Kidney (tissue), 14 donors: ENCODE measurements around the gene PLEKHM2. TPM values are rescaled to one million over a fixed set of nuclear protein-coding genes. Genes with fewer than 3 reads are reported as not detected.

ENCODE experiments used
- DNase-seq, 5 donors: peaks; one replicate each; pipeline ENCODE4 v3.0.0-alpha.2; 2013 to 2020
- FAIRE-seq: peaks from 2 replicates; lab custom pipeline; 2012; peaks lifted over from hg19 to GRCh38; lab: Jason Lieb, UNC
- H3K27ac ChIP-seq, 2 donors: one replicate each; pipeline ENCODE4 v1.7.0; 2013; ENCODE audit warnings: low read depth in 2 of 2, low read length in 2 of 2, inconsistent platforms in 1 of 2
- H3K27me3 ChIP-seq: one replicate; pipeline ENCODE4 v1.7.1; 2013; ENCODE audit warnings: low read length, inconsistent platforms; ENCODE audit not compliant: control insufficient read depth, insufficient read depth
- H3K36me3 ChIP-seq, 3 donors: one replicate each; pipeline versions ENCODE4 v1.7.0 to v1.7.1; 2013; ENCODE audit warnings: low read length in 3 of 3, control low read depth in 1 of 3, inconsistent platforms in 1 of 3; ENCODE audit not compliant: insufficient read depth in 3 of 3, control insufficient read depth in 2 of 3
- H3K4me1 ChIP-seq, 3 donors: one replicate each; pipeline versions ENCODE4 v1.7.0 to v1.7.1; 2013; ENCODE audit warnings: low read length in 3 of 3, inconsistent platforms in 1 of 3, low read depth in 1 of 3; ENCODE audit not compliant: control insufficient read depth in 2 of 3, insufficient read depth in 2 of 3
- H3K4me3 ChIP-seq, 3 donors: one replicate each; pipeline versions ENCODE4 v1.7.0 to v1.8.1; 2013; ENCODE audit warnings: low read length in 3 of 3, control low read depth in 1 of 3, inconsistent platforms in 1 of 3
- H3K9ac ChIP-seq, 3 donors: one replicate each; pipeline versions ENCODE4 v1.7.0 to v1.7.1; 2013; ENCODE audit warnings: low read length in 3 of 3, control low read depth in 1 of 3, inconsistent platforms in 1 of 3
- H3K9me3 ChIP-seq, 3 donors: one replicate each; pipeline versions ENCODE4 v1.7.0 to v1.7.1; 2013; ENCODE audit warnings: low read length in 3 of 3, control low read depth in 1 of 3, inconsistent platforms in 1 of 3; ENCODE audit not compliant: control insufficient read depth in 2 of 3, insufficient read depth in 1 of 3
- intact Hi-C: fragments of 100-400 bp; cut with DNase I; formaldehyde crosslinking; loops from one replicate; pipeline ENCODE4 v1.11.1; 2022
- polyA plus RNA-seq: library from polyadenylated mRNA; stranded (reverse); fragments of 350-450 nt; fragmentation: Illumina TruSeq; extraction: RNeasy Lipid Tissue Mini Kit (QIAGEN cat#74804); gene quantifications from one replicate; pipeline ENCODE4 v1.2.3, GENCODE V29; 2014; ENCODE audit warnings: low read depth, low replicate concordance; ENCODE audit not compliant: insufficient read depth
- total RNA-seq: library from RNA; stranded (reverse); fragmentation: NEBNext Ultra II Directional; extraction: Animal tissue kit (Norgen Biotek cat#: 25700); gene quantifications from one replicate; pipeline ENCODE4 v1.2.1, GENCODE V29; 2021
- TF ChIP-seq, protein P1 (sequence below): IDR thresholded peaks from 3 replicates; pipeline ENCODE4 v1.5.1; 2012; ENCODE audit warnings: mild to moderate bottlenecking, moderate library complexity, borderline replicate concordance; ENCODE audit not compliant: insufficient read depth; ENCODE audit errors: extremely low read depth
- donor health status: control.
- donor health status: control.
- donor health status: control.
- donor health status: control.
- donor health status: control.
- donor health status: DM: yes; HTN: yes; CAD: no.
- donor health status: Normal renal cell carcinoma (clear cell type).

Gene PLEKHM2
- total and polyA plus RNA-seq, 2 donors from 2014 or later = 21.7 to 65.7 TPM

DNA sequence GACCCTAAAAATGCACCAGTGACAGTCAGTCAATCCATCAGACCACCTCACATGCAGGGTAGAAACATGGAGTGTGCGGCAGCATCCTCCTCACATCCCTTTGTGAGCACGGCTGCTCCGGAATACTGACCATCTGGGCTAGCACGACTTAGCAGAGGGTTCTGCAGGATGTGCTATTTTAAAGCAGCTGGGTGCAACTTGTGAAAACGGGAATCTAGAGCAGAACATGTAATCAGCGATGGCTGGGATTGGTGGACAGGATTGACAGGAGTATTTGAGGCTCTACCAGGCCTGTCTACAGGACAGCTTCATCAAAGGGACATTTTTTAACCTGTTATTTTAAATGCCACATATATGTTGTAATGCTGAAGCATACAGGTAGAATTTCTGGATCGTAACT, 16.8 kb upstream of the PLEKHM2 start:
- DNase-seq (no peak), FAIRE-seq (no peak)
- intact Hi-C loops = no loop called here
- TF ChIP-seq, protein P1, sequence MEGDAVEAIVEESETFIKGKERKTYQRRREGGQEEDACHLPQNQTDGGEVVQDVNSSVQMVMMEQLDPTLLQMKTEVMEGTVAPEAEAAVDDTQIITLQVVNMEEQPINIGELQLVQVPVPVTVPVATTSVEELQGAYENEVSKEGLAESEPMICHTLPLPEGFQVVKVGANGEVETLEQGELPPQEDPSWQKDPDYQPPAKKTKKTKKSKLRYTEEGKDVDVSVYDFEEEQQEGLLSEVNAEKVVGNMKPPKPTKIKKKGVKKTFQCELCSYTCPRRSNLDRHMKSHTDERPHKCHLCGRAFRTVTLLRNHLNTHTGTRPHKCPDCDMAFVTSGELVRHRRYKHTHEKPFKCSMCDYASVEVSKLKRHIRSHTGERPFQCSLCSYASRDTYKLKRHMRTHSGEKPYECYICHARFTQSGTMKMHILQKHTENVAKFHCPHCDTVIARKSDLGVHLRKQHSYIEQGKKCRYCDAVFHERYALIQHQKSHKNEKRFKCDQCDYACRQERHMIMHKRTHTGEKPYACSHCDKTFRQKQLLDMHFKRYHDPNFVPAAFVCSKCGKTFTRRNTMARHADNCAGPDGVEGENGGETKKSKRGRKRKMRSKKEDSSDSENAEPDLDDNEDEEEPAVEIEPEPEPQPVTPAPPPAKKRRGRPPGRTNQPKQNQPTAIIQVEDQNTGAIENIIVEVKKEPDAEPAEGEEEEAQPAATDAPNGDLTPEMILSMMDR = no peak
- H3K36me3 ChIP-seq = peaks cover 0 to under 1% (median 0%) of the 10 kb centered on the region in 3 donors
- no peak overlapping the region for H3K9ac ChIP-seq
- H3K27ac ChIP-seq = no peak overlapping the region
- H3K9me3 ChIP-seq = no peaks in the 10 kb centered on the region
- H3K27me3 ChIP-seq = no peaks in the 10 kb centered on the region
- H3K4me3 ChIP-seq = no peak overlapping the region
- H3K4me1 ChIP-seq = no peaks in the 10 kb centered on the region

DNA sequence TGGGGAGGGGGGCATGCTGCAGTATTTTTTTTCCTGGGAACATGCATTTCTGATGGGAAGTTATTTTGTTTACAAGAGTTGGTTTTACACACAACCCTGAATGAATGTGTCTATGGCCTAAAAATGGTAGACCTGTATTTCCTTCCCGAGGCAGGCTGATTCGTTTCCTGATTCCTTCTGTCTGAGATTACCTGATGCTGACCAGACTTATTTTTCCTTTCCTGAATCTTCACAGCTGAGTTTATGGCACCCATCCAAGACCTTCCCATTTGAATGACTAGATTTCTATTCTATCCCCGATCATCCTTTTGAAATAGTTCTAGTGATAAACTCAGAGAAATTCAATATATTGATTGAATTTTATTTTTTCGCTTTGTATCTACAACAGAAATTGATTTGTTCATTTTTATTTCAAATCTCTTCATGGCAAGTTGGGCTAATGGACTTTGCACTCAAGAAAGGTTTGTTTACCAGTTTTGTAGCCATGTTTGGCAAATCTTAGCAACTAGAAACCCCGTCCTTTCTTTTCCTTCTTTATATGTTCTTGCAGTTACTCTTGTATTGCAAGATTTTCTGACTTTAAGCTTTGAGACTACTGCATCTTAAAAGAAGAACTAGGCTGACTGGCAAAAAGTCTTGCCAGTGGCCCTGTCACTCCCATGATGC, 15.9 kb upstream of the PLEKHM2 start:
- peak; percentile 3 for FAIRE-seq
- TF ChIP-seq, protein P1 = no peak
- Histone ChIP-seq H3K27ac (no peak overlapping the region), H3K9ac (no peak overlapping the region), H3K36me3 (no peaks in the 10 kb centered on the region), H3K4me1 (no peaks in the 10 kb centered on the region), H3K9me3 (no peaks in the 10 kb centered on the region), H3K27me3 (no peaks in the 10 kb centered on the region), H3K4me3 (no peak overlapping the region)
- DNase-seq = no peak
- intact Hi-C loops = no loop called here

DNA sequence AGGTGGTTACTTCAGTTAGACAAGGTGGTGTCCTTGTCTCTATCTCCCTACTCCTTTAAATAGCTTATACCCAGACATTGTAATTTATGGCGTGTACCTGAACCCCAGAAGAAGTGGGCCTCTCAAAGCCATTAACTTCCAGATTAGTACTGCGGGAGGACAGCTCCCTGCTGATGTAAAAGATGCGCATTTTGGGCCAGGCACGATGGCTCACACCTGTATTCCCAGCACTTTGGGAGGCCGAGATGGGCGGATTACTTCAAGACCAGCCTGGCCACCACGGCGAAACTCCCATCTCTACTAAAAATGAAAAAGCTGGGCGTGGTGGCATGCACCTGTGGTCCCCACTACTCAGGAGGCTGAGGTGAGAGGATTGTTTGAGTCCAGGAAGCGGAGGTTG, 15.0 kb upstream of the PLEKHM2 start:
- intact Hi-C loops = no loop called here
- no peak overlapping the region for H3K27ac ChIP-seq
- H3K4me3 ChIP-seq = no peak overlapping the region
- TF ChIP-seq, protein P1 = no peak
- no peaks in the 10 kb centered on the region for H3K36me3 ChIP-seq
- H3K27me3 ChIP-seq = no peaks in the 10 kb centered on the region
- FAIRE-seq (no peak), DNase-seq (no peak)
- no peaks in the 10 kb centered on the region for H3K9me3 ChIP-seq
- H3K9ac ChIP-seq = no peak overlapping the region
- H3K4me1 ChIP-seq = no peaks in the 10 kb centered on the region

DNA sequence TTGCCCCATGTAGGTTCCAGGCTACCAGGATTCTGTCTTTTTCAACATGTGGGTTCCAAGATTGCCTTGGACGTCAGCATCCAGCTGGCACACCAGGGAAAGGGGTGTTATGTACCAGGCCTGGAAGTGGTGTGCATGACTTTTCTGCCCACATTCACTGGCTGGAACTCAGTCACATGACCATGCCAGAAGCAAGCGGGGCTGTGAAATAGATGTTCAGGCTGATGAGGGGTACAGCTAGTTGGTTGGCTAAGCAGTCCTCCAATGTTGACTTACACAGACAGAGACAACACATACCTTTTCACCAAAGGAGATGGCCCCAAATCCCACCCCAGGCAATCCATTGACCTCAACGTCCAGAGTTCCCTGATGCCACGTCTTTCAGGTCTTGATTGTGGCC, 14.3 kb upstream of the PLEKHM2 start:
- no peak overlapping the region for H3K27ac ChIP-seq
- no peak overlapping the region for H3K9ac ChIP-seq
- H3K27me3 ChIP-seq = no peaks in the 10 kb centered on the region
- no peak for FAIRE-seq
- no peak overlapping the region for H3K4me3 ChIP-seq
- no peaks in the 10 kb centered on the region for H3K36me3 ChIP-seq
- H3K4me1 ChIP-seq = no peaks in the 10 kb centered on the region
- intact Hi-C loops = no loop called here
- TF ChIP-seq, protein P1 = no peak
- DNase-seq = no peak
- no peaks in the 10 kb centered on the region for H3K9me3 ChIP-seq
